ENCODE results near the gene SPEG. TPM values are rescaled to one million over a fixed set of nuclear protein-coding genes. Genes with fewer than 3 reads are reported as not detected.

Gene SPEG
- total and polyA plus RNA-seq, 2 of the 8 experiments (the other 6 are each of a cell fraction or from before 2014, with no cell fraction given): 19.9 to 32.0 TPM

DNA sequence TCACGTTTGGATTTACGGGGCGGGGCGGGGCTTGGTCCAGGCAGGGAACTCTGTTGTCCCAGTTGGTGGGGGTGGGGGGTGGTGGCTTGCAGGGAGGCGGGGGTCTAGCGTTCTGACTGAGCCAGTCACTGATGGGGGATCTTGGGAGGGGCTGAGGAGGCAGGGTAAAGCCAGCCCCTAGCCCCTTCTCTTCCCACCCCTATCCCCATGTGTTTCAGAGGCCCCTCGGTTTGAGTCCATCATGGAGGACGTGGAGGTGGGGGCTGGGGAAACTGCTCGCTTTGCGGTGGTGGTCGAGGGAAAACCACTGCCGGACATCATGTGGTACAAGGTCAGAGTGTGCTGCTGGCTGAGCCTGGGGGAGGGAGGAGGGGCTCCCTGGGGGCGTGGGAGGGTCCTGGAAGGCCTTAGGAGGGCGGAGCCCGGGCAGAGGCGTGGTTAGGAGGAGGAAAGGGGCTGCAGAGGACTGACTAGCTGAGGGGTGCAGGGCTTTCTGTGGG is 42.1 kb downstream of the SPEG start:
- H3K18ac ChIP-seq (ENCODE audit: extremely low read depth, low read length): peak overlapping the region; percentile 98; the same call in 1 of the 2 replicates
- H3K56ac ChIP-seq (replicated peaks; ENCODE audit: insufficient read length, low read depth, low read length): no peak overlapping the region
- no peaks in the 10 kb centered on the region for H3K36me3 ChIP-seq (ENCODE audit: control insufficient read depth in 2 of 4, insufficient read depth in 4 of 4, low read length in 3 of 4)
- no peak overlapping the region for H2BK120ac ChIP-seq (replicated peaks; ENCODE audit: low read depth, low read length)
- 0 out of 7 replicates have a peak, but pooled peaks cover 0 to 2% (median 0%) of the 10 kb centered on the region in 4 experiments for H3K27me3 ChIP-seq (replicated peaks in 1 of 4; ENCODE audit: control insufficient read depth in 3 of 4, extremely low read depth in 1 of 4, insufficient read depth in 3 of 4, low read length in 3 of 4)
- H3K14ac ChIP-seq (ENCODE audit: insufficient read length): no peak overlapping the region
- CTCF ChIA-PET (ENCODE audit: partially characterized antibody): interaction anchor here (0.8 to 113.1 kb wide), 7 partner anchors 13 to 198 kb away, joined by 3 to 7248 read pairs (median 4); partner anchors contain the start of genes ASIC4, CHPF, DES and GMPPA
- no peaks in the 10 kb centered on the region for H3K9me3 ChIP-seq (ENCODE audit: insufficient read depth in 2 of 2, low read depth in 1 of 2, low read length in 1 of 2)
- peak in 1 of 2 experiments; percentile 95 for DNase-seq (ENCODE audit: low read depth in 1 of 2, low spot score in 2 of 2)
- no peak overlapping the region for H2AFZ ChIP-seq (ENCODE audit: low read length)
- peak overlapping the region; percentile 74; the same call in 1 of the 2 replicates for H2BK15ac ChIP-seq (ENCODE audit: low read length)
- H3K9ac ChIP-seq (replicated peaks in 1 of 4; ENCODE audit: extremely low read depth in 1 of 4, low read depth in 3 of 4, low read length in 3 of 4): no peak overlapping the region; a peak in 1 of 7 replicates
- H3K23ac ChIP-seq (ENCODE audit: insufficient read length): no peak overlapping the region
- peak overlapping the region; percentile 61; the same call in 1 of the 2 replicates for H2BK5ac ChIP-seq (ENCODE audit: low read depth, low read length)
- WGBS, 2 experiments (ENCODE audit: extremely low coverage in 1 of 2, insufficient coverage in 1 of 2, insufficient read length in 1 of 2, insufficient replicate concordance in 2 of 2, low coverage in 1 of 2, low lambda C conversion rate in 2 of 2, missing lambda C conversion rate in 1 of 2): 2% methylated on average over 10 of the region's 16 CpGs; no CpG with 5 or more reads in 1 of the 2 experiments
- H4K5ac ChIP-seq (ENCODE audit: insufficient read length, low read depth, low read length): peak overlapping the region; percentile 89
- H3K4me2 ChIP-seq (ENCODE audit: insufficient read depth in 1 of 2, low read depth in 2 of 2, low read length in 2 of 2): peak overlapping the region; percentile 71 to 80
- POLR2A ChIA-PET (ENCODE audit: partially characterized antibody): interaction anchor here (0.7 to 2.8 kb wide), 19 partner anchors 9 to 88 kb away, joined by 3 to 17 read pairs (median 5); partner anchors contain the start of gene GMPPA
- peak overlapping the region; percentile 80; the same call in 1 of the 2 replicates for H2BK12ac ChIP-seq (ENCODE audit: low read depth, low read length)
- no peak overlapping the region for H3K4ac ChIP-seq (replicated peaks; ENCODE audit: insufficient read length, low read depth, low read length)
- FAIRE-seq: no peak
- H4K91ac ChIP-seq (replicated peaks; ENCODE audit: insufficient read length, low read length): peak overlapping the region; percentile 25
- peaks cover 0 to 13% (median 6%) of the 10 kb centered on the region in 4 experiments; a peak in 5 of 7 replicates for H3K4me1 ChIP-seq (replicated peaks in 1 of 4; ENCODE audit: control insufficient read depth in 3 of 4, insufficient read depth in 4 of 4, low read length in 3 of 4)
- H3K79me1 ChIP-seq (ENCODE audit: low read depth, low read length): no peaks in the 10 kb centered on the region; the same call in 1 of the 2 replicates
- no peaks in the 10 kb centered on the region for H3K79me2 ChIP-seq (ENCODE audit: control insufficient read depth in 1 of 2, insufficient read depth in 2 of 2, low read length in 2 of 2)
- H4K8ac ChIP-seq (ENCODE audit: extremely low read depth, insufficient read depth, low read length): peak overlapping the region; percentile 66; the same call in 1 of the 2 replicates
- no peaks in the 10 kb centered on the region for H3K23me2 ChIP-seq (ENCODE audit: low read depth, low read length)
- H3K27ac ChIP-seq (ENCODE audit: low read depth, low read length): no peak overlapping the region; the same call in 1 of the 2 replicates
- H2BK20ac ChIP-seq (ENCODE audit: low read length): no peak overlapping the region
- no peak overlapping the region for H2AK5ac ChIP-seq (ENCODE audit: low read depth, low read length)
- H4K20me1 ChIP-seq (replicated peaks in 1 of 2; ENCODE audit: control insufficient read depth in 1 of 2, insufficient read depth in 2 of 2, low read length in 2 of 2): peaks cover 0 to 2% of the 10 kb centered on the region in 2 experiments
- H3K4me3 ChIP-seq (ENCODE audit: extremely low read depth in 1 of 4, insufficient read depth in 2 of 4, low read depth in 3 of 4, low read length in 4 of 4): peak overlapping the region; percentile 29 to 57 (median 36)
- TF ChIP-seq E2F6 (IDR thresholded peaks at IDR 0.05) (0 out of 2 replicates have a peak, but pooled peaks have one; percentile 25), SP2 (IDR thresholded peaks at IDR 0.05; ENCODE audit: low read length) (no peak), MAFK (IDR thresholded peaks at IDR 0.05; ENCODE audit: low read depth, low read length) (no peak), SIRT6 (IDR thresholded peaks at IDR 0.05; ENCODE audit: low read length) (no peak), KDM5A (IDR thresholded peaks at IDR 0.05; ENCODE audit: low read length) (no peak), ASH2L (IDR thresholded peaks at IDR 0.05; ENCODE audit: low read length) (peak; percentile 41), SP1 (IDR thresholded peaks at IDR 0.05; ENCODE audit: low read depth, low read length) (no peak), BRCA1 (IDR thresholded peaks at IDR 0.05; ENCODE audit: low read depth, low read length) (no peak), RXRA (IDR thresholded peaks at IDR 0.05; ENCODE audit: insufficient read depth, low read depth, low read length) (no peak), EP300 (IDR thresholded peaks at IDR 0.05; ENCODE audit: borderline replicate concordance in 1 of 2, low read depth in 2 of 2, low read length in 2 of 2) (no peak), KDM4A (IDR thresholded peaks at IDR 0.05; ENCODE audit: low read depth, low read length, severe bottlenecking) (no peak)
- TF ChIP-seq, protein P1, sequence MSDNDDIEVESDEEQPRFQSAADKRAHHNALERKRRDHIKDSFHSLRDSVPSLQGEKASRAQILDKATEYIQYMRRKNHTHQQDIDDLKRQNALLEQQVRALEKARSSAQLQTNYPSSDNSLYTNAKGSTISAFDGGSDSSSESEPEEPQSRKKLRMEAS (IDR thresholded peaks at IDR 0.05): no peak
